Aorta (tissue), 5 donors: ENCODE measurements around the gene SERINC4. TPM values are rescaled to one million over a fixed set of nuclear protein-coding genes. Genes with fewer than 3 reads are reported as not detected.

Source experiments
- ATAC-seq: fragments of 200-7000 bp; cut with Tn5 transposase; one replicate; pipeline ENCODE4 v1.9.1; 2022; ENCODE audit warnings: moderate library complexity; ENCODE audit not compliant: low FRiP score
- DNase-seq, 2 donors: peaks; one replicate each; pipeline ENCODE4 v3.0.0-alpha.2; 2020
- H3K27ac ChIP-seq, 2 donors: one replicate each; pipeline ENCODE4 v1.5.1; 2013; ENCODE audit warnings: low read length in 2 of 2, mild to moderate bottlenecking in 2 of 2, moderate library complexity in 2 of 2, control low read depth in 1 of 2, inconsistent platforms in 1 of 2, low read depth in 1 of 2
- H3K27me3 ChIP-seq, 2 donors: one replicate each; pipeline ENCODE4 v1.6.1; 2013; ENCODE audit warnings: control low read depth in 1 of 2, low read length in 1 of 2, mild to moderate bottlenecking in 1 of 2, moderate library complexity in 1 of 2; ENCODE audit not compliant: insufficient read depth in 2 of 2, control insufficient read depth in 1 of 2
- H3K36me3 ChIP-seq, 2 donors: one replicate each; pipeline ENCODE4 v1.6.1; 2013; ENCODE audit warnings: control low read depth in 1 of 2, low read length in 1 of 2, mild to moderate bottlenecking in 1 of 2; ENCODE audit not compliant: insufficient read depth in 2 of 2, control insufficient read depth in 1 of 2
- H3K4me1 ChIP-seq, 2 donors: one replicate each; pipeline ENCODE4 v1.6.1; 2013; ENCODE audit warnings: low read length in 2 of 2, control low read depth in 1 of 2, mild to moderate bottlenecking in 1 of 2, moderate library complexity in 1 of 2; ENCODE audit not compliant: insufficient read depth in 2 of 2, control insufficient read depth in 1 of 2
- H3K4me3 ChIP-seq, 2 donors: one replicate each; pipeline ENCODE4 v1.5.1; 2013; ENCODE audit warnings: low read length in 2 of 2, control low read depth in 1 of 2, mild to moderate bottlenecking in 1 of 2
- H3K9me3 ChIP-seq: one replicate; pipeline ENCODE4 v1.6.1; 2013; ENCODE audit warnings: mild to moderate bottlenecking, low read length; ENCODE audit not compliant: control insufficient read depth
- WGBS, 2 donors: extraction: QIAGEN DNeasy Blood & Tissue Kit; methylation state at CpG; one replicate each; pipeline ENCODE4 v1.1.7; 2013; 5-methylcytosine and 5-hydroxymethylcytosine counted together
- intact Hi-C, 2 donors: fragments of 100-400 bp; cut with DNase I; formaldehyde crosslinking; loops; one replicate each; pipeline versions ENCODE4 v1.14.2 to v1.15.0; 2022
- polyA plus RNA-seq, 2 donors: library from polyadenylated mRNA; stranded (reverse); fragments of 200-250 nt; gene quantifications; one replicate each; pipeline ENCODE4 v1.2.3, GENCODE V29; 2013
- total RNA-seq, 2 donors: library from RNA; stranded (reverse); fragmentation: NEBNext Ultra II Directional; extraction: Animal tissue kit (Norgen Biotek cat#: 25700); gene quantifications; one replicate each; pipeline ENCODE4 v1.2.1, GENCODE V29; 2021
- donor health status: healthy with polysubstance abuse.
- donor health status: Bipolar disorder and iron deficiency.
- donor health status: DM: no; HTN: no; CAD: no.
- donor health status: DM: no; HTN: no; CAD: no.
- donor health status: DM: yes; HTN: yes; CAD: no.

The SERINC4 gene
- total and polyA plus RNA-seq, 4 donors, result 0.43 to 0.88 TPM; not detected in 2

GRCh38 chr15:43791993-43792760 lies 7.8 kb downstream of the SERINC4 start, which contains the start of gene SERF2:
Gene SERF2 (plus strand): TSS chr15:43792320. CDS start chr15:43792377, 57 bp downstream.
- WGBS, 2 donors, result 0% methylated on average over 66 of the region's 66 CpGs
- intact Hi-C loops, result no loop called here
- Histone ChIP-seq H3K9me3 (no peaks in the 10 kb centered on the region), H3K36me3 (peaks cover 0 to 8% of the 10 kb centered on the region in 2 donors), H3K27ac (peak within 1 kb of the TSS; percentile 63 to 72), H3K27me3 (no peaks in the 10 kb centered on the region), H3K4me1 (peaks cover 0 to 15% of the 10 kb centered on the region in 2 donors), H3K4me3 (peak within 1 kb of the TSS; percentile 53 to 60)
- peak; percentile 100 for DNase-seq
- ATAC-seq, result peak; percentile 99

GRCh38 chr15:43789409-43789808 lies 10.6 kb downstream of the SERINC4 start:
- peaks cover 0 to 9% of the 10 kb centered on the region in 2 donors for H3K4me1 ChIP-seq
- no peaks in the 10 kb centered on the region for H3K9me3 ChIP-seq
- no peak overlapping the region for H3K4me3 ChIP-seq
- DNase-seq (no peak), ATAC-seq (no peak)
- no peaks in the 10 kb centered on the region for H3K27me3 ChIP-seq
- H3K36me3 ChIP-seq, result no peaks in the 10 kb centered on the region
- WGBS, 2 donors, result 93 to 97% methylated on average over 3 of the region's 3 CpGs
- H3K27ac ChIP-seq, result no peak overlapping the region
- intact Hi-C loops, result no loop called here

GRCh38 chr15:43779016-43779415 lies 21.0 kb downstream of the SERINC4 start:
- ATAC-seq (no peak), DNase-seq (no peak)
- Histone ChIP-seq H3K4me1 (no peaks in the 10 kb centered on the region), H3K27ac (no peak overlapping the region), H3K36me3 (no peaks in the 10 kb centered on the region), H3K9me3 (no peaks in the 10 kb centered on the region), H3K27me3 (no peaks in the 10 kb centered on the region), H3K4me3 (no peak overlapping the region)
- 85 to 95% methylated on average over 1 of the region's 1 CpG for WGBS, 2 donors
- intact Hi-C loops, result no loop called here

GRCh38 chr15:43777267-43777914 lies 22.6 kb downstream of the SERINC4 start:
- no peaks in the 10 kb centered on the region for H3K9me3 ChIP-seq
- H3K4me1 ChIP-seq, result no peaks in the 10 kb centered on the region
- intact Hi-C loops, result no loop called here
- H3K27me3 ChIP-seq, result no peaks in the 10 kb centered on the region
- peak; percentile 87 to 92 for DNase-seq
- H3K4me3 ChIP-seq, result peak overlapping the region; percentile 14 to 58
- H3K27ac ChIP-seq, result peak overlapping the region in 1 of 2 donors; percentile 68
- peak; percentile 90 for ATAC-seq
- no peaks in the 10 kb centered on the region for H3K36me3 ChIP-seq
- 2% methylated on average over 31 of the region's 31 CpGs for WGBS, 2 donors

GRCh38 chr15:43776718-43777266 lies 23.2 kb downstream of the SERINC4 start, which contains the start of gene ELL3:
Gene ELL3 (minus strand): TSS chr15:43776966. CDS start chr15:43776901, 65 bp downstream.
- WGBS, 2 donors, result 0% methylated on average over 30 to 41 of the region's 41 CpGs
- no peaks in the 10 kb centered on the region for H3K9me3 ChIP-seq
- intact Hi-C loops, result no loop called here
- peak within 1 kb of the TSS; percentile 14 to 58 for H3K4me3 ChIP-seq
- DNase-seq (peak; percentile 87 to 94), ATAC-seq (peak; percentile 93)
- H3K27me3 ChIP-seq, result no peaks in the 10 kb centered on the region
- H3K4me1 ChIP-seq, result no peaks in the 10 kb centered on the region
- H3K36me3 ChIP-seq, result peaks cover 0 to under 1% of the 10 kb centered on the region in 2 donors
- H3K27ac ChIP-seq, result peak within 1 kb of the TSS in 1 of 2 donors; percentile 78

GRCh38 chr15:43776101-43776717 lies 23.8 kb downstream of the SERINC4 start:
- no peaks in the 10 kb centered on the region for H3K27me3 ChIP-seq
- H3K36me3 ChIP-seq, result peaks cover 0 to 2% of the 10 kb centered on the region in 2 donors
- WGBS, 2 donors, result 21 to 25% methylated on average over 35 of the region's 35 CpGs
- peak overlapping the region in 1 of 2 donors; percentile 78 for H3K27ac ChIP-seq
- no peaks in the 10 kb centered on the region for H3K9me3 ChIP-seq
- intact Hi-C loops, result no loop called here
- peak in 1 of 2 donors; percentile 80 for DNase-seq
- H3K4me3 ChIP-seq, result peak overlapping the region in 1 of 2 donors; percentile 14
- no peaks in the 10 kb centered on the region for H3K4me1 ChIP-seq
- peak; percentile 24 for ATAC-seq

GRCh38 chr15:43775411-43775965 lies 24.5 kb downstream of the SERINC4 start:
- ATAC-seq (no peak), DNase-seq (no peak)
- H3K4me3 ChIP-seq, result no peak overlapping the region
- peak overlapping the region in 1 of 2 donors; percentile 20 for H3K27ac ChIP-seq
- no peaks in the 10 kb centered on the region for H3K9me3 ChIP-seq
- intact Hi-C loops, result no loop called here
- H3K27me3 ChIP-seq, result no peaks in the 10 kb centered on the region
- peaks cover 2 to 3% of the 10 kb centered on the region in 2 donors for H3K36me3 ChIP-seq
- WGBS, 2 donors, result 96 to 100% methylated on average over 1 of the region's 1 CpG
- no peaks in the 10 kb centered on the region for H3K4me1 ChIP-seq

GRCh38 chr15:43774062-43774461 lies 26.0 kb downstream of the SERINC4 start:
- no peaks in the 10 kb centered on the region for H3K27me3 ChIP-seq
- ATAC-seq (no peak), DNase-seq (no peak)
- intact Hi-C loops, result no loop called here
- no peaks in the 10 kb centered on the region for H3K4me1 ChIP-seq
- no peak overlapping the region for H3K4me3 ChIP-seq
- H3K9me3 ChIP-seq, result no peaks in the 10 kb centered on the region
- WGBS, 2 donors, result 58 to 65% methylated on average over 4 of the region's 4 CpGs
- peaks cover 3 to 5% of the 10 kb centered on the region in 2 donors for H3K36me3 ChIP-seq
- no peak overlapping the region for H3K27ac ChIP-seq
